ENCODE data around the gene PPAT. TPM values are rescaled to one million over a fixed set of nuclear protein-coding genes. Genes with fewer than 3 reads are reported as not detected.
"Not testable (repeated sequence)": the region's sequence is repeated elsewhere in the genome, so short reads cannot be mapped to it uniquely, and the experiment has no call there.

The PPAT gene
- total RNA-seq, 4 donors from 2014 or later: 4.5 to 11.4 (median 9.3) TPM

DNA sequence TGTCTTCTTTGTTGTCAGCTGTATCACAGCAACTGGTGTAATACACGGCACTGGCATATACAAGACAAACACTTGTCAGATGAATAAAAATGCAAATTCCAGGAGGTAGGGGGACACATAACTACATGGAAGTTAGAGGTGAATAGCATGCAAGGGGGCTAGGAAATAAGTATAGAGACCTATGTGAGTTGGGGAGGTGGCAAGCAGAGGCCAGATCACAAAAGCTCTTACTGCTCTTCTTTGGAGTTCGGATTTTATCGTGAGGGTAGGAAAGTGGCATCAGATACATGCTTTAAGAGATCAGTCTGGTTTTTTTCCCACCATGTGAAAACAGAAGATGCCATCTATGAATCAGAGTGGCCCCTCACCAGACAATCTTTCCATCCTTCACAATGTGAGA is 29.2 kb upstream of the PPAT start:
- TF ChIP-seq, protein P1, sequence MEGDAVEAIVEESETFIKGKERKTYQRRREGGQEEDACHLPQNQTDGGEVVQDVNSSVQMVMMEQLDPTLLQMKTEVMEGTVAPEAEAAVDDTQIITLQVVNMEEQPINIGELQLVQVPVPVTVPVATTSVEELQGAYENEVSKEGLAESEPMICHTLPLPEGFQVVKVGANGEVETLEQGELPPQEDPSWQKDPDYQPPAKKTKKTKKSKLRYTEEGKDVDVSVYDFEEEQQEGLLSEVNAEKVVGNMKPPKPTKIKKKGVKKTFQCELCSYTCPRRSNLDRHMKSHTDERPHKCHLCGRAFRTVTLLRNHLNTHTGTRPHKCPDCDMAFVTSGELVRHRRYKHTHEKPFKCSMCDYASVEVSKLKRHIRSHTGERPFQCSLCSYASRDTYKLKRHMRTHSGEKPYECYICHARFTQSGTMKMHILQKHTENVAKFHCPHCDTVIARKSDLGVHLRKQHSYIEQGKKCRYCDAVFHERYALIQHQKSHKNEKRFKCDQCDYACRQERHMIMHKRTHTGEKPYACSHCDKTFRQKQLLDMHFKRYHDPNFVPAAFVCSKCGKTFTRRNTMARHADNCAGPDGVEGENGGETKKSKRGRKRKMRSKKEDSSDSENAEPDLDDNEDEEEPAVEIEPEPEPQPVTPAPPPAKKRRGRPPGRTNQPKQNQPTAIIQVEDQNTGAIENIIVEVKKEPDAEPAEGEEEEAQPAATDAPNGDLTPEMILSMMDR (IDR thresholded peaks at IDR 0.05): no peak
- TF ChIP-seq POLR2A (IDR thresholded peaks at IDR 0.05): no peak
- Histone ChIP-seq H3K4me3 (no peak overlapping the region), H3K27ac (no peak overlapping the region), H3K27me3 (no peaks in the 10 kb centered on the region), H3K4me1 (peaks cover 14 to 39% (median 22%) of the 10 kb centered on the region in 3 donors), H3K36me3 (peaks cover 0 to 37% (median 8%) of the 10 kb centered on the region in 3 donors), H3K9me3 (no peaks in the 10 kb centered on the region)
- 74 to 79% methylated on average over 3 of the region's 3 CpGs for WGBS, 2 donors
- DNase-seq: no peak
- intact Hi-C loops (cut with DNase I): no loop called here

DNA sequence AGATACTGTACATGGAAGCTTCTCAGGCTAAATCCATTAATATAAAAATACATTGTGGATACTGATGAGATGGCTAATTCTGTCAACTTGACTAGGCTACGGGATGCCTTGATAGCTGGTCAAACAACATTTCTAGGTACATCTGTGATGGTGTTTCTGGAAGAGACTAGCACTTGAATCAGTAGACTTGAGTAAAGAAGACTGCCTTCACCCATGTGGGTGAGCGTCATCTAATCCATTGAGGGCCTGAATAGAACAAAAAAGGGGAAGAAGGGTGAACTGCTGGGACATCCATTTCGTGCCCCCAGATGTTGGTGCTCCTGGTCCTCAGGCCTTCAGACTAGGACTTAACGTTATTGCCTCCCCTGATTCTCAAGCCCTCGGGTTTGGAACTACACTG is 28.3 kb upstream of the PPAT start:
- Histone ChIP-seq H3K4me3 (no peak overlapping the region), H3K27me3 (no peaks in the 10 kb centered on the region), H3K4me1 (peaks cover 13 to 31% (median 16%) of the 10 kb centered on the region in 3 donors), H3K27ac (no peak overlapping the region), H3K9me3 (no peaks in the 10 kb centered on the region), H3K36me3 (peaks cover 0 to 46% (median 8%) of the 10 kb centered on the region in 3 donors)
- DNase-seq: no peak
- TF ChIP-seq POLR2A (IDR thresholded peaks at IDR 0.05): no peak
- TF ChIP-seq, protein P1 (IDR thresholded peaks at IDR 0.05): no peak
- intact Hi-C loops (cut with DNase I): no loop called here
- WGBS, 2 donors: 90 to 91% methylated on average over 5 of the region's 5 CpGs

DNA sequence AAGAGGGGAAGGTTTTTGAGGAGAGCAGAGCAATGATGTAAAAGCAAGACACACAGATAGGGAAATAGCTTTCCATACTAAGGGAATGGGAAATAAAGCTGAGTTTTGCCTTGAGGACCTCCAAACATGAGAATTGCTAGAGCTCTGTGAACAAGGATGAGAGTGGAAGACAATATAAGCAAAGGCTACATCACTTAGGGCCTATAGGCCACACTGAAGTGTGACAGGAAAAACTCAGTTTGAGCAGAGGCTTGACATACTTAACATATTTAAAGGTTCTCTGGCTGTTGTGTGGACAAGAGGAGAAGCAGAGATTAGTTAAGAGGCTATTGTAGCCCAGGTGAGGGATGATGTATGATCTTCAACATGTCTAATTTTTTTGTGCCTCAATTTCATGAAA is 26.7 kb upstream of the PPAT start:
- TF ChIP-seq POLR2A (IDR thresholded peaks at IDR 0.05): no peak
- TF ChIP-seq, protein P1 (IDR thresholded peaks at IDR 0.05): no peak
- H3K9me3 ChIP-seq: no peaks in the 10 kb centered on the region
- H3K27me3 ChIP-seq: no peaks in the 10 kb centered on the region
- H3K27ac ChIP-seq: no peak overlapping the region
- DNase-seq: no peak
- H3K4me1 ChIP-seq: peaks cover 9 to 24% (median 11%) of the 10 kb centered on the region in 3 donors
- intact Hi-C loops (cut with DNase I): no loop called here
- H3K4me3 ChIP-seq: no peak overlapping the region
- H3K36me3 ChIP-seq: peaks cover 0 to 61% (median 8%) of the 10 kb centered on the region in 3 donors

DNA sequence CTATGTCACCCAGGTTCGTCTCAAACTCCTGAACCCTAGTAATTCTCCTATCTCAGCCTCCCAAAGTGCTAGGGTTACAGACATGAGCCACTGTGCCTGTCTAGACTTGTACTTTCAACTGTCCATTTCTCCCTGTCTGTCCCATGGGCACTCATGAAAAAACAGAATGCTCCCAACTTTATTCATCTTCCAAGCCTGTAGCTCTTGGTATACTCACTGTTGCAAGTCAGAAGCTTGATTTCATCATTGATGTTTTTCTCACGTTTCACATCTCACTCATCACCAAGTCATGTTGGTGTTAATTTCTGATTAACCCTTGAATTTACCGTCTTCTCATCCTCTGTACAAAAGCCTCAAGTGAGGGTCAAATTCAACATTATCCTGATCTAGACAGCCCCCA is 24.7 kb upstream of the PPAT start:
- no peak for DNase-seq
- 64 to 73% methylated on average over 3 of the region's 3 CpGs for WGBS, 2 donors
- H3K4me3 ChIP-seq: no peak overlapping the region
- no peak for TF ChIP-seq POLR2A (IDR thresholded peaks at IDR 0.05)
- TF ChIP-seq, protein P1 (IDR thresholded peaks at IDR 0.05): no peak
- H3K4me1 ChIP-seq: peaks cover 0 to 8% (median 0%) of the 10 kb centered on the region in 3 donors
- no peak overlapping the region for H3K27ac ChIP-seq
- no peaks in the 10 kb centered on the region for H3K27me3 ChIP-seq
- intact Hi-C loops (cut with DNase I): no loop called here
- H3K9me3 ChIP-seq: no peaks in the 10 kb centered on the region
- H3K36me3 ChIP-seq: peaks cover 0 to 82% (median 8%) of the 10 kb centered on the region in 3 donors

DNA sequence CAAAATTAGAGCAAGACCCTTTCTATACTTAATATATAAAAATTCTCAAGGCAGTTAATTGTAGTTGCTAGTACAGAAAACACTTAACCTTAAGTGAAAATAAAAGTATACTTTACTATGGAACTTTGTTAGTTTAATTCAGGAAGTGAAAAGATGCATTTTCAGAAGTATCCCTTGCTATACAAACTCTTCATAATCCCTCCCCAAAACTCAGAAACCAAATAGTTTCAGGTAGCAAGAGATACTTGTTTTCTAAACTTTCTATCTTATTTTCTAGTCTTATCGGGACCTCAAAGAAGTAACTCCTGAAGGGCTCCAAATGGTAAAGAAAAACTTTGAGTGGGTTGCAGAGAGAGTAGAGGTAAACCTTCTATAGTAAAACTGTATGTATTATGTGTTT is 14.9 kb upstream of the PPAT start:
- no peak for DNase-seq
- WGBS, 2 donors: 91 to 96% methylated on average over 1 of the region's 1 CpG
- peaks cover 0 to 98% (median 30%) of the 10 kb centered on the region in 3 donors for H3K36me3 ChIP-seq

DNA sequence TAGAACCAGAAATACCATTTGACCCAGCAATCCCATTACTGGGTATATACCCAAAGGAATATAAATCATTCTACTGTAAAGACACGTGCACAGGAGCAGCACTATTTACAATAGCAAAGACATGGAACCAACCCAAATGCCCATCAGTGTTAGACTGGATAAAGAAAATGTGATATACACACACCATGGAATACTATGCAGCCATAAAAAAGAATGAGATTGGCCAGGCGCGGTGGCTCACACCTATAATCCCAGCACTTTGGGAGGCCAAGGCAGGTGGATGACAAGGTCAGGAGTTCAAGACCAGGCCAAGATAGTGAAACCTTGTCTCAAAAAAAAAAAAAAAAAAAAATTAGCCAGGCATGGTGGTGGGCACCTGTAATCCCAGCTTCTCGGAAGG is 14.1 kb upstream of the PPAT start:
- DNase-seq; H3K9me3 ChIP-seq; H3K27me3 ChIP-seq; intact Hi-C loops (cut with DNase I); H3K4me1 ChIP-seq; H3K4me3 ChIP-seq; H3K27ac ChIP-seq: not testable (repeated sequence)
- peaks cover 0 to 96% (median 26%) of the 10 kb centered on the region in 3 donors for H3K36me3 ChIP-seq
- WGBS, 2 donors: 85 to 100% methylated on average over 4 of the region's 4 CpGs

More for the DNA sequence above, 14.9 kb upstream of the PPAT start:
- no peak for TF ChIP-seq POLR2A (IDR thresholded peaks at IDR 0.05)
- TF ChIP-seq, protein P1 (IDR thresholded peaks at IDR 0.05): no peak
- H3K27ac ChIP-seq: no peak overlapping the region
- H3K4me1 ChIP-seq: no peaks in the 10 kb centered on the region
- no peaks in the 10 kb centered on the region for H3K27me3 ChIP-seq
- intact Hi-C loops (cut with DNase I): no loop called here
- H3K4me3 ChIP-seq: no peak overlapping the region
- no peaks in the 10 kb centered on the region for H3K9me3 ChIP-seq

Measured in esophagus squamous epithelium (tissue), 5 donors.